Adipose tissue (tissue), 3 donors: ENCODE data around the gene ATG2B. TPM values are rescaled to one million over a fixed set of nuclear protein-coding genes. Genes with fewer than 3 reads are reported as not detected.

Experiments
- H3K27ac ChIP-seq: one replicate; pipeline ENCODE4 v1.5.1; 2013; ENCODE audit warnings: low read depth, low read length
- WGBS, 3 donors: extraction: QIAGEN DNeasy Blood & Tissue Kit; methylation state at CpG; one replicate each; pipeline ENCODE4 v1.1.7; 2013; 5-methylcytosine and 5-hydroxymethylcytosine counted together
- polyA plus RNA-seq, 3 donors: library from polyadenylated mRNA; stranded (reverse); fragments of 200-250 nt; gene quantifications; one replicate each; pipeline ENCODE4 v1.2.3, GENCODE V29; 2013
- donor health status: healthy with polysubstance abuse.
- donor health status: Bipolar disorder and iron deficiency.
- donor health status: healthy.

ATG2B gene
- polyA plus RNA-seq, 3 donors = 3.5 to 5.2 (median 4.4) TPM

DNA sequence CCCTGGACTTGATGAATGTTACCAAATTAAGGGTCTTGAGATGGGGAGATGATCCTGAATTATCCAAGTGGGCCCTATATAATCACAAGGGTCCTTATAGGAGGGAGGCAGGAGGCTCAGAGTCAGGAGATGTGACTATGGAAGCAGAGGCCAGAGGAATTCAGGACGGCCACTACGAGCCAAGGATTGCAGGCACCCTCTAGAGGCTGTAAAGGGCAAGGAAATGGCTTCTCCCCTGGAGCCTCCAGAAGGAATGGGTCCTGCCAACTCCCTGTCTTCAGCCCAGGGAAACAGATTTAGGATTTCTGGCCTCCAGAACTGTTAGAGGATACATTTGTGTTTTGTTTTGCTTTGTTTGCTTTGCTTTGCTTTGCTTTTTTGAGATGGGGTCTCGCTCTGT is 98.3 kb downstream of the ATG2B start:
- WGBS, 3 donors = 70 to 72% (median 72%) methylated on average over 3 of the region's 3 CpGs
- H3K27ac ChIP-seq = no peak overlapping the region

DNA sequence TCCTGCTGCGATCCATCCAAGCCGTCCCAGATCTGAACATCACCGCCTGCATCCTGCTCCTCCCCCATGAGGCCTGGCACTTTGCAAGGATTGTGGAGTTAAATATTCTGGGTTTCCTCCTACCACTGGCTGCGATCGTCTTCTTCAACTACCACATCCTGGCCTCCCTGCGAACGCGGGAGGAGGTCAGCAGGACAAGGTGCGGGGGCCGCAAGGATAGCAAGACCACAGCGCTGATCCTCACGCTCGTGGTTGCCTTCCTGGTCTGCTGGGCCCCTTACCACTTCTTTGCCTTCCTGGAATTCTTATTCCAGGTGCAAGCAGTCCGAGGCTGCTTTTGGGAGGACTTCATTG is 99.0 kb downstream of the ATG2B start:
- H3K27ac ChIP-seq = no peak overlapping the region
- 91 to 95% (median 91%) methylated on average over 14 of the region's 14 CpGs for WGBS, 3 donors

DNA sequence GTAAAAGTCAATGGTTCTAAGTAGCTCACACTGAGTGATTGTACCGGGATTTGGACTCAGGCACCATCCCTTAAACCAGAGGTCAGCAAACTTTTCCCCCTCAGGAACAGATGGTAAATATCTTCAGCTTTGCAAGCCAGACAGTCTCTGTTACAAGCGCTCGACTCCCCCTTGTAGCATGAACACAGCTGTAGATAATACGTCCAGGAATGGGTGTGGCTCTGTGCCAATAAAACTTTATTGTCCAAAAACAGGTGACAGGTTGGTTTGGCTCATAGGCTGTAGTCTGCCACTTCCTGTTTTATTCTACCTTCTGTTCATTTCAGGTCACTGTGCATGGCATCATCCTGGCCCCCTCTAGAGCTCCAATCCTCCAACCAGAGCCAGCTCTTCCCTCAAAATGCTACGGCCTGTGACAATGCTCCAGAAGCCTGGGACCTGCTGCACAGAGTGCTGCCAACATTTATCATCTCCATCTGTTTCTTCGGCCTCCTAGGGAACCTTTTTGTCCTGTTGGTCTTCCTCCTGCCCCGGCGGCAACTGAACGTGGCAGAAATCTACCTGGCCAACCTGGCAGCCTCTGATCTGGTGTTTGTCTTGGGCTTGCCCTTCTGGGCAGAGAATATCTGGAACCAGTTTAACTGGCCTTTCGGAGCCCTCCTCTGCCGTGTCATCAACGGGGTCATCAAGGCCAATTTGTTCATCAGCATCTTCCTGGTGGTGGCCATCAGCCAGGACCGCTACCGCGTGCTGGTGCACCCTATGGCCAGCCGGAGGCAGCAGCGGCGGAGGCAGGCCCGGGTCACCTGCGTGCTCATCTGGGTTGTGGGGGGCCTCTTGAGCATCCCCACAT is 99.6 kb downstream of the ATG2B start:
- 81 to 84% (median 82%) methylated on average over 20 of the region's 20 CpGs for WGBS, 3 donors
- no peak overlapping the region for H3K27ac ChIP-seq

DNA sequence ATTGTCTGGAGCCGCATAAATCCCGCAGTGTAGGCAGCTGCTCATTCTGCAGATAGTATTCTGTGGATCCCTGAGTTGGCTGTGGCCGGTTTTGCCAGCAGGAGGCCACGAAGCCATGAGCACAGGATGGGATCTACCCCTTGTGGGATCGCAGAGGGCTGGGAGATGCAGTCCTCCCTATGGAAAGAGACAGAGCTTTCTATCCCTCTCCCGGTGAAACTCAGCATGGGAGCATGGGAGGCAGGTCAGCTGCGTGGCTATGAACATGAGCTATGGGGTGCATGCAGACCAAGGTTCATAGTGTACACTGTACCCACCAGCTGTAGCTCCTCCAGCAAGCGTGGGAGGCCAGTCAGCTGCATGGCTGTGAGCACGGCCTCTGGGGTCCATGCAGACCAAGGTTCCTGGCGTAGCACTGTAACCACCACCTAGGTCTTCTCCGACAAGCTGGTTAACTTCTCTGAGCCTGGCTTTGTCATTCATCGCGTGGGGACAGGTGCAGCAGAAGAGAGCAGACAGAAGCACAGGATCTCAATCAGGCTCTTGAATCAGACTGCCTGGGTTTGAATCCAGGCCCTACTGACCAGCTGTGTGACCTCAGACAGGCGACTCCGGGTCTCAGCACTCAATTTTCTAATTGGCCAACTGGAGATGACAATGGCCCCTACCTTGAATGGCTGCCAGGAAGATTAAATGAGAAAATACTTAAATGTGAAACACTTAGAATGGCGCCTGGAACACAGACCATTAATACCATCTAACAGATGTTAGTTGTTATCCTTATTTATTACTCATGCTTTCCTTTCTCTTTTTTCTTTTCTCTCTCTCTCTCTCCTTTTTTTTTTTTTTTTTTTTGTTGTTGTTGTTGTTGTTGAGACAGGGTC is 101.1 kb downstream of the ATG2B start:
- WGBS, 3 donors = 49 to 90% (median 84%) methylated on average over 16 of the region's 16 CpGs
- no peak overlapping the region for H3K27ac ChIP-seq

DNA sequence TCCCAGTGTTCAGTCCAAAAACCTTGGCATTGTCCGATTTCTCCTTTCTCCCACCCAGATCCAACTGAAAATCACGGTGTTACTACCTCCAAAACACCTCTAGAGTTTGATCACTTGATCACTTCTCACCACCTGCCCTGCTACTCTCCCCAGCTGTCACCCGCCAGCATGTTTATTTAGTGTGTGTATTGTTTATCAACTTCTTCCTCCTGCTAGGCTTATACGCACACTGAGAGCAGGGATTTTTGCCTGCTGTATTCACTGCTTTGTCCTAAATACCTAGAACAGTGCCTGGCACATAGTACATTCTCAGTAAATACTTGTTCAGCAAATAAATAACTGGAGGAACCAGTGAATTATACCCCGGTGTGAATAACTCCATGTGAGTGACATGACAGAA is 102.1 kb downstream of the ATG2B start:
- 40 to 86% (median 85%) methylated on average over 5 of the region's 5 CpGs for WGBS, 3 donors
- H3K27ac ChIP-seq = no peak overlapping the region

DNA sequence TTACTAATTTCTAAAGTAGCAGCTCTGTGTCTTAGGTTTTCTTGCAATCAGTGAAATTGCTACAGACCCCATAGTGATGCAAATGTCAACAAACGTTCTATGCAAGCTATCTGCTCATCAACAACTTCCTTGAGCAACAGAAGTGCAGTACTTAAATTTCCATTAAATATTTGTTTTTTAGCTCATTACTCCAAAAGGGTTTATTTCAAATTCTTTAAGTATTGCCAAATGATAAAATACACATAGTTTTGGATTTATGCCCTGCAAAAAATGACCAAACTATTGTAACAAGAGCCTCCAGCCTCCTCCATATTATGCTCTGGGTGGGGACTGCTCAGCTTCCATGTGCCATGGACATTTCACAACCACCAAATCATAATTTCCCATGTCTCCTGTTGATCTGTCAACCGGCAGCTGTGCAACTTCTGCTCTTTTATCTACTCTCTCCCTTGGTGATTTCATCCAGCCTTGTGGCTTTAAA is 102.8 kb downstream of the ATG2B start:
- H3K27ac ChIP-seq = no peak overlapping the region
- 27 to 39% (median 33%) methylated on average over 2 of the region's 2 CpGs for WGBS, 3 donors

DNA sequence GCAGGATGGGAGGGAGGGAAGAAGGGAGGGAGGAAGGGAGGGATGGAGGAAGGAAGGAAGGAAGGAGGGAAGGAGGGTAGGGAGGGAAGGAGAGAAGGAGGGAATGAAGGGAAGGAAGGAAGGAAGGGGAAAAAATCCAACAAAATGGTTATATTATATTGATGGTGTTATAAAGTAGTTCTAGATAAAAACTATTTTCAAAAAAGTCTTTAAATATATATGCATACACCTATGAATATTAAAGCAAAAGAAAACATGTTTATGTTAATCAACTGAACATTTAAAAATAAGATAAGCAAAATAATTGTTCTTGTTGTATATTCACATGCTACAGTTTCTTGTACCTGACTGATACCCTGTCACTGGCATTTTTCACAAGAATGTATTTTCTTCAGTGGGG is 105.2 kb downstream of the ATG2B start:
- H3K27ac ChIP-seq = no peak overlapping the region

DNA sequence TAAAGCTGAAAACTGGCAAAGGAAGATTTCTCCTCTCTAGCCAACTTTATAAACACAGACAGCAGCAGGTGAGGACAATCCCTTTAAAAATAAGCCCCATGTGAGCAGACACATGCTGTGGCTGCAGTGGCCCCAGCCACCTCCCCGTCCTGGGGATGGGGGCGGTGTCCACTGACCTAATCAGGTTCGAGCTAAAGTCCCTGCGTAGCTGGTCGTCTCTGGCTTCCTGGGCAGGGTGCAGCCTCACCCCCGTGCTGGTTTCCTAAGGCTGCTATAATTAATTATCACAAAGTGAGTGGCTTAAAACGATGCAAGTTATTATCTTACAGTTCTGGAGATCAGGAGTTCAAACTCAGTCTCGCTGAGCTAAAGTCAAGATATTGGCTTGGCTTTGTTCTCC is 106.1 kb downstream of the ATG2B start:
- WGBS, 3 donors = 59 to 79% (median 63%) methylated on average over 8 of the region's 8 CpGs
- H3K27ac ChIP-seq = no peak overlapping the region

DNA sequence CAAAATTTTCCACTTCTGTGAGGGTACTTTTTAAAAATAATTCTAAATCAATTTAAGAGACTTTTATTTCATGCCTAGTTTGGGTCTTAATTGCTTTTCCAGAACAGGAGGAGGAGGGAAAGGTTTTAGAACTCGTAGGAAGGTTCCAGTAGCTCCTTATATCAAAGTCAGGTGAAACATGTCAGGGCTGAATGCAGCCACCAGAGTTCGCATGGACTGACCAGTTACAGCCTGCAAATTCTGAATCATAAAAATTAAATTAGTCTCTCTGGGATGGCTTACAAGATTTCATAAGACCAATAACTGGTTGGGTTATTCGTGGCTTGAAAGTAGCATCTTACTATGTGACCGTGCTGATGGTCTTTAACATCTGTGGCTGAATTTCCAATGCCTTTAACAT is 106.7 kb downstream of the ATG2B start:
- WGBS, 3 donors = 41 to 76% (median 49%) methylated on average over 4 of the region's 4 CpGs
- H3K27ac ChIP-seq = no peak overlapping the region

DNA sequence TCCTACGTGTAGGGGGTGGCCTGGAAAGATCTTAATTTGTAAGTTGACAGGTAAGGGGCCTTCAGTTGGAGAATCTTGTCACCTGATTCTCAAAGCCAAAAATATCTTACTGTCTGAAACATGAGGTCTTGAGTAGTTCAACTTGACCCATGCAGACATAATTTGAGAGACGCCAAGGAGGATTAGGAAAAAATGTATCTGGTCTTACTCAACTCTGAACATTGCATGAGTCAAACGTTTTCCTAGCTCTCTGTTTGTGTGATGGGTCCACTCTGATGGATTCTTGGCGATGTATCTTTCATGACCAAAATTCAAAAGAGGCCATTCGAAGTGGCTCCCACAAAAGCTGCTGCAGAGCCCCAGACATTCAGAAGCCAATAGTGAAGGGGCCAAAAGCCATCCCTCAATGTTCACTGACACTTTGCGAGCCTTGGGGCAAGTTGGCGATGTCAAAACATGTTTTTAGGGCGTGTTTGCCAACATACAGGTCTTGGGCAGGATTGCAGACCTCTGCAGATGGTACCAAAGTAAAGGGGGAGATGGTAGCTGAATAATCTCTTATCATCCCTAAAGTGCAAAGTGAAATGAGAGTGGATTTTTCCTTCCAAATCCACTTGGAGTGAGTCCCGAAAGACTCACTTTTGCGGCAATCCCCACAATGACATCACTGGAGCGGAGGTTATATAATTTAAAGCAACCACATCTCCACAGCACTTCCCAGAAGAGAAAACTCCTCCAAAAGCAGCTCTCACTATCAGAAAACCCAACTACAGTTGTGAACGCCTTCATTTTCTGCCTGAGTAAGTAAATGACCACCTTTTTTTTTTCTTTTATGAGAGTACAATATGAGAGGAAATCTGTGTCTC is 107.4 kb downstream of the ATG2B start, which contains the start of gene BDKRB1:
Gene BDKRB1, plus strand, starts transcription at position 710 of the 866 bp plus-strand sequence. CDS start 7,473 bp downstream, outside the sequence.
- WGBS, 3 donors = 48 to 68% (median 55%) methylated on average over 12 of the region's 12 CpGs

DNA sequence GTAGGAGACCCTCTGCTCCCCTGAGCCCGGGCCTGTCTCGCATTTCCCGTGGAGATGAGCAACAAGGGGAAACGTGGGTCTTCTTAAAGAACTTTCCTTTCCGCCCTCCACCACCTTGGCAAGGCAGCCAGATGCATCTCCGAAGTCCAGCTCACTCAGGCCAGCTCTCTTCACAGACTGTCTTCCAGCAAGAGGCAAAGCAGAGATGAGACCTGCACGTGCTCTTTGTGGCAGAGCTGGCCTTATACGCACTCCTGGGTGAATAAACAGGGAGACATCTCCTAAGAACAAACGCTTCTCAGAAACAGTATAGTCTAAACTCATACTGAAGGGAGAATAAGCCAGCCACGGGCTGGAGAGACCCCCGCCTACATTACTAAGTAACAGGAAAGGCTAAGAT is 108.5 kb downstream of the ATG2B start:
- WGBS, 3 donors = 80 to 84% (median 82%) methylated on average over 11 of the region's 11 CpGs
- H3K27ac ChIP-seq = no peak overlapping the region

More for the DNA sequence above, 107.4 kb downstream of the ATG2B start, which contains the start of gene BDKRB1:
- no peak within 1 kb of the TSS for H3K27ac ChIP-seq

DNA sequence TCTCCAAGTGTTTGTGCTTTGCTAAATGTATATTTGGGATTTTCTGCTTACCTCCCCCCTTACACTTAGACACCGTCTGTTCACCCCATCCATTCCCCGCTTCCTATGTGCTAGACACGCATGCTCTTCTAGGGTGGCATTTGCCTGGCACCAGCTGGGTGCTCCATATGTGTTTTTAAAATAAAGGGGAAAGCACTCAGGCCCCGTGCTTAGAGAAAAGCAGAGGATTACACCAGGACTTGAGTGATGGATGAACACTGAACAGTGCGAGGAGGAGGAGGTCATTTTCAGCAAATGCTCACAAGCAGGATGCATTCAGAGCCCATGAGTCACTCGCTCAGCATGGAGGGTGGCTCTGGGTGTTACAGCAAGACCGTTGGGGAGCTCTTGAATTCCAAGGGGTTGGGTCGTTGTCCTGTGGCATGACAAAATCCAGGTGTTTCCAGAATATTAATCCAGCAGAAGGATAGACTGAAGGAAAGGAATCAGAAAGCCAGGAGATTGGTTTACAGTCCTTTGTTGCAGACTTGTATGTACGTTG is 110.1 kb downstream of the ATG2B start:
- no peak overlapping the region for H3K27ac ChIP-seq
- WGBS, 3 donors = 63 to 81% (median 72%) methylated on average over 9 of the region's 9 CpGs

DNA sequence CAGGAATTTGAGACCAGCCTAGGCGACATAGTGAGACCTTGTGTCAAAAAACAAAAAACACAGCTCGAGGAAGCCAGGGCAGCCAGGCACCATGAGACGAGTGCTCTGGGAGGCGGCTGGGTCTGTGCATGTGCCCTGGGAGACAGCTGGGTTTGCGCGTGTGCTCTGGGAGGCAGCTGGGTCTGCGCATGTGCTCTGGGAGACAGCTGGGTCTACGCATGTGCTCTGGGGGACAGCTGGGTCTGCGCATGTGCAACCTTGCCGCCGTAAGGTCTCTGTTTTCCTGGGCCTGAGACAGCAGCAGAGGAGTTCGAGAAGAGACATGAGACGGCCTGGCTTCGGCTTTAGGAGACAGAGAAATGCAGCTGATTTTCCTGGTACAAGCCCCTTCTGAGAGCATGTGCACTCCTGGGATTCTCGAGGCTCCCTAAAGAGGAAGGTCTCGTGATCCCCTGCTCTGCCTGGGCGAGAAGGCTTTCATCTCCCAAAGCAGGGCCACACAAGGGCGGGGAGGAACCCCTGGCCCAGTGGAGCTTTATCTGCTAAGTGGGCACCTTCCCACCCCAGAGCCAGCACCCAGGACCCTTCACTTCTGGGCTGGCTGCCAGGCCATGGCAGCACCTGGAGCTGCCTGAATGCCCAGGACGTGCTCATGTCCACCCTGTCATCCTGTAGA is 110.7 kb downstream of the ATG2B start:
- H3K27ac ChIP-seq = no peak overlapping the region
- WGBS, 3 donors = 92 to 95% (median 94%) methylated on average over 19 of the region's 19 CpGs

DNA sequence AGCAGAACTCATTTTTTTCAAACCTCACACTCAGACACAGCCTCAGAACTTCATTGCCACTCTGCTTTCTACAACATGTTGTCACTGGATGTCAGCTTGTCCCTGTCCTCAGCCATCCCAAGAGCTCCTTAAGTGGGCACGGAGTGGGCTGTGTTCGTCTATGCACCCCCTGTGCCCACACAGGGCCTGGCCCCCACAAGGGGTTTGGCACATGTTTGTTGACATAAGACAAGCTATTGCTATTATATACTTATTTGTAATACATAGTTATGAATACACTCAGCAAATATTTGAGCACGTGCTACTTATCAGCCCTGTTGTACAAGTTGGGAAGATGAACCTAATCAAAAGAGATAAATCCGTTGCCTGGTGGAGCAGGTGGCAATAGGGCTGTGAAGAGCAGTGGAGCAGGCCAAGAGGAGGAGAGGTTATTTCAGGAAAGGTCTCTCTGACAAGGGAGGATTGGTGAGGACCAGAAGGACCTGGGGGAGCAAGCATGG is 111.4 kb downstream of the ATG2B start:
- WGBS, 3 donors = 55 to 89% (median 87%) methylated on average over 4 of the region's 4 CpGs
- no peak overlapping the region for H3K27ac ChIP-seq

DNA sequence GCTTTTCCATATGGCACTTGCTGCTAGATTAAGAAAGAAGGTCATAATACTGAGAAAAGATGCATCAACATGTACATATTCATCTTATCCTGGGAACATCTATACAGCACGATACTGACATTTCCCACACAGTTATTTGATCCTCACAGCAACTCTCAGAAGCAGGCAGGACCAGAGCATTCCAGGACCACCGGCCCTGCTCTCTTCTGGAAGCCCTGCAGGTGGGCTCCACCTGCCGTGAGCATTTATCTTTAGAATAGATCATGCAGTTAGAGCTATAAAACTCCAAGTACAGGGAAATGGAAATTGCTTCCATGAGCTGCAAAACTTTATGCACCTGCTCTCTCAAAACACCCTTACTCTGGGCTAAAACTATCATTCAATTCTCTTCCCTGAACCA is 112.7 kb downstream of the ATG2B start:
- no peak overlapping the region for H3K27ac ChIP-seq
- 78 to 87% (median 86%) methylated on average over 3 of the region's 3 CpGs for WGBS, 3 donors

DNA sequence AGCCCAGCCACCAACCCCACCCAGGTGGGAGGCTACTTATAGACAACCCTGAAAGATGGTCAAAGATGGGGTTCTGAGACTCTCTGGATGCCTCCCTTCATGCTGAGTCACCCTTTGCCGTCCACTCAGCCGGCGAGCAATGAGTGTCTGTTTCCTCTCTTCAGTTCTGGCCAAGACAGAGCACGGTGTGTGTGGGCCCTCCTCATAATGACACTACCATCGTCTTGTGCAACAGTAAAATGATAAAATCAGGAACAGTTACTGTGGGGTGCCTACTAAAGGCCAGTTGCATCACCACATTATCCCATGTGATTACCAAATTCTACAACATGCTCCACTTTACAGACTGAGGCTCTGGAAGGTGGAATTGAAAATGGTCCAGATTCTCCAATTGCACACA is 114.1 kb downstream of the ATG2B start:
- WGBS, 3 donors = 10 to 63% (median 29%) methylated on average over 5 of the region's 5 CpGs
- H3K27ac ChIP-seq = no peak overlapping the region

DNA sequence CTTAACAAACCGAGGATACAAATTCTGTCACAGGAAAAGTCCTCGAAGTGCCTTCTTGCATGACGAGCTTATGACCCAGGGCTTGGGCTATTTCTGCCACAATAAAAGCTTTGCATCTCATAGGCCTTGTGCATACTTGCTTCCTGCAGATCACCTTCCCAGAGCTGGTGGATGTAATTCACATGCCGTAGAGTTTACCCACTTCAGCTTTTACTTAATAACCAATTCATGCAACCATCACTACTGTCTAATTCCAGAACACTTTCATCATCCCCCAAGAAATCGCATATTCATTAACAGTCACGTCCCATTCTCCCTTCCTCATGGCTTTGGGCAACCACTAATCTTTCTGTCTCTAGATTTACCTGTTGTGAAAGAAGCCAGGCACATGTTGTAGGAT is 116.1 kb downstream of the ATG2B start:
- H3K27ac ChIP-seq = no peak overlapping the region
- whole genome bisulfite sequencing, 3 donors = 80 to 87% (median 80%) methylated on average over 6 of the region's 6 CpGs

DNA sequence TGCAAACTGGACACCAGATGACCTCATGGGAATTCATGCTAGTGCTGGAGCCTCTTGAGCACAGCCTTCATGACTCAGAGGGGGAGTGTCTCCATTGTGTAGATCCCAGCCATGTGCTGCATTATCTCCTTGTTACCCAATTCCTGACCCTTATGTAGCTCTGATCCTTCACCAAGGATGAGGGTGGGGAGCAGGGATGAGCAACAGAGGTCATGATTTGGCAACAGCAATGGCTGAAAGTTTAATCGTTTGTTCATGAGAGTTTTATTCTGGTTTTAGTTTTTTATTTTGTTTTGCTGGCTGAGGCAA is 116.6 kb downstream of the ATG2B start:
- no peak overlapping the region for H3K27ac ChIP-seq

More for the DNA sequence above, 116.6 kb downstream of the ATG2B start:
- WGBS, 3 donors = 52 to 68% (median 55%) methylated on average over 1 of the region's 1 CpG
